HCEC 1CT (cell line): ENCODE results near the gene LYSMD2.
"Not testable (repeated sequence)": the region's sequence is repeated elsewhere in the genome, so short reads cannot be mapped to it uniquely, and the experiment has no call there.

ENCODE experiments used
- DNase-seq: peaks from one replicate; pipeline ENCODE4 v3.0.0-alpha.2; 2017

Gene LYSMD2, protein sequence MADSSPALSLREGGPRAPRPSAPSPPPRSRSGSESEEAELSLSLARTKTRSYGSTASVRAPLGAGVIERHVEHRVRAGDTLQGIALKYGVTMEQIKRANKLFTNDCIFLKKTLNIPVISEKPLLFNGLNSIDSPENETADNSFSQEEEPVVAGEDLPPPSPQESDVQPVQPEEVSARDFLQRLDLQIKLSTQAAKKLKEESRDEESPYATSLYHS

DNA sequence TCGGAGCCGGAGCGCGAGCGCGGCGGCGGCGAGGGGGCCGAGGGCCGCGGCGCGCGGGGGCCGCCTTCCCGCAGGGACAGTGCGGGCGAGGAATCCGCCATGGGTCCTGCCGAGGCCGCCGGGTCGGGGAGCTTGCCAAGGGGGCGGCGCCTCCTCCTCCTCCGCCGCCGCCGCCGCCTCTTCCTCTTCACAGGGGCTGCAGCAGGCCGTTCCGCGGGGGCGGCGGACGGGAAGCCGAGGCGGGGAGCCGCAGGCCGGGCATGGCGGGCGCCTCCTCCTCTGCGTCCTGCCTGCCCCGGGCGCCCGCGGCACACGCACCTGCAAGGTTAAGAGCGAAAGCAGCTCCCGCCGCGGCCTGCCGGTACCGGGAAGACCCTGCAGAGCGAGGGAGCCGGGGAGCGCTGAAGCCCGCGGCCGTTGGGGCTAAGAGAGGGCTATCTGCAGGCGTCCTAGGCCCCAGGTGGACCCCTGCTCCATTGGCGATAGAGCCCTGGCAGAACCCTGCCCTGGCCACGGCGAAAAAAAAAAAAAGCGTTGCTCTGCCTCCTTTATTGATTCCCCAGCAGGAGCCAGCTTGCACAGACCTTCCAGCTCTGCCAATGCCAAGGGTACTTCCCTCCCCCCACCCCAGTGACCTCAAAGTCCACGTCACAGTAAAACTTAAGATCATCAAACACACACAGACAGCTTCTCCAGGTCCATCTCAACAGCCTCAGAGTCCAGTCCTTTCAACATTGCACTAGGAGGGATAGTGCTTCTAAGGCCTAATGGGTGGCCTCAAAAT is at the start of gene LYSMD2:
LYSMD2 (minus strand) TSS at position 134 of the 784 bp plus-strand sequence; CDS start at position 101, 33 bp downstream.
- peak; percentile 57 for DNase-seq

DNA sequence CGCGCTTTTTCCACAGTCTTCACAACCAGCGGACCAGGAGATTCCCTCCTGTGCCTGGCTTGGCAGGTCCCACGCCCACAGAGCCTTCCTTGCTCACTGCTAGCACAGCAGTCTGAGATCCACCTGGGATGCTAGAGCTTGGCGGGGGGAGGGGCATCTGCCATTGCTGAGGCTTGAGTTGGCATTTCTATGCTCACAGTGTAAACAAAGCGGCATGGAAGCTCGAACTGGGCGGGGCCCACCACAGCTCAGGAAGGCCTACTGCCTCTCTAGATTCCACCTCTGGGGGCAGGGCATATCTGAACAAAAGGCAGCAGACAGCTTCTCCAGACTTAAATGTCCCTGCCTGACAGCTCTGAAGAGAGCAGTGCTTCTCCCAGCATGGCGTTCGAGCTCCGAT is 49.7 kb upstream of the LYSMD2 start:
- not testable (repeated sequence) for DNase-seq

DNA sequence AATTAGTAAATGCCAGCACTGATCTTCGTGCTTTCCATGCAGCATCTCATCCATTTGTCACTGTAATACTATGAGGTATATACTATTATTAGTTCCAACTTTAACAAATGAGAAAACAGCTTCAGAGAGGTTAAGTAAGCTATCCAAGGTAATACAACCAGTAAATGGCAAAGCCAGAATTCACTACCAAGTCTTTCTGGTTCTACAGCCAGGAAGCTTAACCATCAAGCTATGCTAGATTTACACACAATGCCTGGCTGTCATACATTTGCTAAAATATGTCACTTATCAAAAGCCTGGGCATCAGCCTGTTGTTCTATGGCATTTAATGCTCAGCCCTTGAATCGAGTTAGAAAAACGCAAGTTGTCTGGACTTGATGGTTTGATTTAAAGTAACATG is 46.5 kb upstream of the LYSMD2 start:
- DNase-seq, result no peak

DNA sequence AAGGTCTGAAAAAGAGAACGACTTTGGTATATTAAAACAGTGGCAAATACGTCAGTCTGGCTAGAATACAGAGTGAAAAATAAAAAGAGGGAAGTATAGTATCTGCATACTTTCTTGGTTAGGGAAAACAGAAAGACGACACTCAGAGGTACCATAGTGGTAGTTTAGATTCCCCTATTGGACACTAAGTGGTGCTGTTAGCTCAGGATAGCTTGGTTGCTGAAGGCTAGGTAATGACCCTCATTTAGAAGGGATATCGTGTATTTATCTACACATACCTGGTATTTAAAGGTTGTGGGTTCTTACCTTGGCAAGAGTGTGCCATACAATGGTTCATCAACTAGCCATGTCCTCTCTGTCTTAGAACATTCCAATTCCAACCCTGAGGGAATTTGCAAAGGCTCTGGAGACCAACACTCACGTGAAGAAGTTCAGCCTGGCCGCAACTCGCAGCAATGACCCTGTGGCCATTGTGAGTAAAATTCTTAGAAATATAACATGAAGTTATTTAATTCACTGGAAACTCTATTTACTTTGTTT is 45.0 kb upstream of the LYSMD2 start:
- no peak for DNase-seq

DNA sequence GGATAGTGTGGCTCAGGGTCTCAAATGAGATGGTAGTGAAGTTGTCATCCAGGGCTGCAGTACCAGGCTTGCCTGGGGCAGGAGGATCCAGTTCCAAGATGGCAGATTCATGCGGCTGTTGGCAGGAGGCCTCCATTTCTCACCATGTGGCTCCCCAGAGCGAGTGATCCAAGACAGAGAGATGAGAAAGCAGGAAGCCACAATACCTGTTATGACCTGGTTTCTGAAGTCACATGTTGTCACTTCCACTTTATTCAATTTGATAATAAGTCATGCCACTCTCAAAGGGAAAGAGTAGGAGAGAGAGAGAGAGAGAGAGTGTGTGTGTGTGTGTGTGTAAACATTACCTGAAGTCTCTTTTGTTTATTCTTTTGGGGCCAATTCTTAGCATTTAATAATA is 44.1 kb upstream of the LYSMD2 start:
- no peak for DNase-seq

DNA sequence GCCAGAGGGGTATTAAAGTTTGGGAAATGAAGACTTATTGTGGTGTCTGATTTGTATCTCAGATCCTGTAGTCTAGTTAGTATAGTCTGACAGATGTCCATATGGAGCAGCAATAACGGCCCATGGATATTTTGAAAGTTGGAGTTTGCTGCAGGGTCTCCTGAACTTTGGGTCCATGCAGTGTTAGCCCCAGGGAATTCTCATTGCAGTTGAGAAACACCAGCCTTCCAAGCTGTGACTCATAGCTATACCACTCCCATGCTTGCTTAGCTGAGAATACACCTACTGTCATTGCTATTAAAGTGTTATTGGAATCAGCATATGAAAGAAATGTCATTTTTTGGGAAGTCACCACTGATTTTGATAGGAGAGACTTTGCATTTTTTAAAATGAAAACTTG is 43.2 kb upstream of the LYSMD2 start:
- no peak for DNase-seq

DNA sequence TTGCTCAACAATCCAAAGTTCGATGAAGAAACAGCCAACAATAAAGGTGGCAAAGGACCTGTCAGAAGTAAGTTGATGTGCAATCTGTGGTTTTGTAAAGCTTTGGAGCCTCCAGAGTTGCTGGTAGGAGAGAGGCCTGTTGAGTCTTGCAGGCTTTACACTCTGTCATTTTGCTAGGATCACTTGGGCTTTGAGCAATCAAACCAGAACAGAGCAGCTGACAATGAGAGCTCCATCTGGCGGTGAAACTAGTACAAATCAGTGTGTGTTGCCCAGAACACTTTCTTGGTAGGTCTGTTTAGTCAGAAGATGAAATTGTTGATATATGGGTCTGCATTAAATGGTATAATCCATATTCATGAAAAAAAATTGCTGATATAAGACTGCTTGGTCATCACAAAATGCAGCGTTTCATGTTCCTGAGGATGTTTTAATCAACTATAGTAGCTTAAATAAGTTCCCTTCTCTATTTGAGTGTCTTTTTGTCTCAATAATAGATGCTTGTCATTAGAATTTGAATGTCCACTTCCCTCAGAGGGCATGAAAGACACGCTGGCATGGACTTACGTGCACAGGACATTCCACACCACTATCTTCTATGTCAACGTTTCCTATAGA is 39.6 kb upstream of the LYSMD2 start:
- DNase-seq, result peak; percentile 73

DNA sequence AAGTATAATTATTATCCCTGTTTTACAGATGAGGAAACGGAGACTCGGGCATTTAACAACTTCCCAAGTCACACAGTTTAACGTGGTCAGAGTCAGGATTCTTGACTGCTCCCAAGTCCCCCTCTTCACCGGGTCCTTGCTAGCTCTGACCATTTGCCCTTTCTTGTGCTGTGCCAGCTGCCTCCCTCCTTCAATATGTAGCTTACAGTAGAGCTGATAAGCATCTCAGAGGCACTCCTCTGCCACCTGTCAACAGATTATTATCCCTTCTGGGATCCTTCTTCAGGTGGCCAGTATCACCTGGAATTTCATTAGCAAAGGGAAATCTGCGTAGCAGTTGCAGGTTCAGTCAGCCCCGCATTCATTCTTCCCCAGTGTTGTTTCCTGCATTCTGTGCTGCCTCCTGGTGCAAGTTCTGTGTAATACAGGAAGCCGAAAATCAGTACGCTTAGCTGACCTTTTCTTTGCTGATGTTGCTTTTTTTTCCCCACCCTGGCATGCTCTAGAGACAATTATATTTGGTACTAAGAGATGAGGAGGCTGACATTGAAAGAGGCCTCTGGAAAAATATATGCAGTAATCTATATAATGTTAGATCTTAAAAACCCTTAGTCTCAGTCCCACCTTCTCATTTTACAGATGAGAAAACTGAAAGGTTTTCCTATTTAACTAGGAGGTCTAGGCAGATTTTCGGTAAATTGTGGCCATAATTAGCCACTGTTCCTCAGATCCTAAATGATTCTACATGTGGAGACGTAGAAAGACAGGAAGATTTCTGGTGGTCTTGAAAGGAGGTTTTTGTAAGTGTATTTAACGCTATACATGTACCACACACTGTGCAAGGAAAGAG is 38.7 kb upstream of the LYSMD2 start:
- peak; percentile 34 for DNase-seq

DNA sequence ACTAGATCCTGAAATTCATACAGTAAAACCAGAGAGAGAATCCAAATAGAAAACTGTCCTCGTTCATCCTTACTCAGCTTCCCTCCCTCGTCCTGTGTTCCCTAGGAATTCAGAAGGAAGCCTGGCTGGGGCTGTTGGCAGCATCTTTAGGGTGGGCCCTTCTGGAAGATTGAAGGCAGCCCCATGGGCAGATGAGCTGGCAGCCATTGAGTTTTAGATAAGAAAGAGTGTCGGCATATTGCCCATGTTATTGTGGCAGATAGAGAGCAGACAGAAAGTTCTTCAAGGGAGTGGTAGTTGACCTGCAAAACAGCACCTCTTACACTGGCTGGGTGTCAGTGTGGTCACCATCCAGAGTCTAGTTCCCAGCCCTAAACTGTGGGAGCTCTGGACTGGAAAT is 37.5 kb upstream of the LYSMD2 start:
- no peak for DNase-seq

DNA sequence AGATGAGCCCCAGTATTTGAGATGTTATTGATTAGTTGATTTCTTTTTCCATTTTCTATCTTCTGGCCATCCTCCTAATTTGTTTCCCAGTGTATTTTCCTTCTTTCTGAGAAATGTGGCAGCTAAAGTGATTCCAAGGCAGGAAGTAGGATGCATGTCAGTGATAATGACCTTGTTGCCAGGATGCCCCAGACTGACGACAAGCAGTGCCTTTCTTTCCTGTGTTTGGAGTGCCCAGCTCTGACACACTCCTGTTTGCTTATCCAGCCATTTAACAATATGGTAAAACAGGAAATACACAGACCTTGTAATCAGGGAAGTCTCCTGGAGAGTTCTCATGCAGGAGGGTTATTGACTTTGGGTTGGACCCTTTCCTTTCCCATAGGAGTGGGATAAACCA is 34.3 kb upstream of the LYSMD2 start:
- DNase-seq, result no peak

DNA sequence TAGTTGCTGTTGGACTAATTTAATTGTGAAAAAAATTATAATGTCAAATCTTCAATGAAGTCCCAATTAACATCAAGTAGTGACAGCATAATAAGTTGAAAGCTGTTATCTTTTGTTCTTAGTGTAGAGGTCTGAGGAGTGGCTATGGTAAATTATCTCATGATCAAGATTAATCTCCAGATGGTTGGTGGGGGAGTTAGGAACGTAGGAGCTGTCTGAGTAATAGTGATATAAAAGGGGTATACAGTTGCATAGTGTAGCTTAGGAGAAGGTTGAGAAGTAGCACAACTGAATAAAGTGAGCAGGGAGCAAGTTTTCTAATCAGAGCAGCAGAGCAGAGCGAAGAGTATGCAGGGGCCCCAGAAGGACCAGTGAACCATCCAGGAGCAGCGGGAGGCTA is 33.4 kb upstream of the LYSMD2 start:
- DNase-seq, result no peak

DNA sequence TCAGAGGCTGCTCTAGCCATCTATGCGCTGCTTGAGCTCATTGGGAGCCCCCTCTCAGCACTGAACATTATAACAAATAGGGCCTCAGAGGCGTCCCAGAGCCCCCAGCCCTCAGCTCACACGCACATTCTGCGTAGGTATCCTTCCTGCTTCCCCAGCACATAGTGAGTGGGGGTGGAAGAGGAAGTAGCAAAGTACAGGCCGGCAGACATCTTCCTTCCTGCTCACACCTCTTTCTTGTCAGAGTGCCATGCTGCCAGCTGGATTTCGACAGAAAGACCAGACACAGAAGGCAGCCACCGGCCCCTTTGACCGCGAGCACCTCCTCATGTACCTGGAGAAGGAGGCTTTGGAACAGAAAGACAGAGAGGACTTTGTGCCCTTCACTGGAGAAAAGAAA is 30.6 kb upstream of the LYSMD2 start:
- DNase-seq, result no peak

DNA sequence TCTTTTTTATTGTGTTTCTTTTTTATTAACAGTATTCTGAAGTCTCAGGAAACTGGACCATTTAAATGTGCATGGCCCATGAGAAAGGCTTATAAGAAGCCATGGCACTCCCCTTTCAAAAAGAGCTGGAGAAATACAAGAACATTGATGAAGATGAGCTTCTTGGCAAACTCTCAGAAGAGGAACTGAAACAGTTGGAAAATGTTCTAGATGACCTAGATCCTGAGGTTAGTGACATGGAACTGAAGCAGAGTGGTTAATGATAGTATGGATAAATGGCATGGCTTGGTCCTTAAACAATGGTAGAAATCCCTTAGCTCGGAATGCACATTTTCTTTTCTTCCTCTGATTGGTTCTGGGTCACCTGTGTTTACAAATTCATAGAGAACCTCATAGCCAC is 28.9 kb upstream of the LYSMD2 start:
- DNase-seq, result no peak

DNA sequence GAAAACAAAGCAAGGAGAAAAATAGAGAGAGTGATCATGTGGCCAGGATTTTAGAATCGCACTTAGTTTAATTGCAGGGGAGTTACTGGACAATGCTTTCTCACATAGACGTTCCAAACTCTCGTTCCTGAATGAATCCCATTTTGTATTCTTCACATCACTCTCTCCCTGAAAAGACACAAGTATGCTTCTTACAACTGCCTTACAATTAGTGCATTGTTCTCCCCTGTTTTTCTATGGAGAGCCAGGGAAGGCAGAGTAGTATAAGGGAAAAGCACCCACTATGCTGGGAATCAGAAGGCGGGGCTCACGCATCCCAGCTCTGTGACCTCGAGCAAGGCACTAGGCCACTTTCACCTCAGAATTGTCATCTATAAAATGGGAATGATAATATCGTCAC is 28.3 kb upstream of the LYSMD2 start:
- DNase-seq, result no peak

DNA sequence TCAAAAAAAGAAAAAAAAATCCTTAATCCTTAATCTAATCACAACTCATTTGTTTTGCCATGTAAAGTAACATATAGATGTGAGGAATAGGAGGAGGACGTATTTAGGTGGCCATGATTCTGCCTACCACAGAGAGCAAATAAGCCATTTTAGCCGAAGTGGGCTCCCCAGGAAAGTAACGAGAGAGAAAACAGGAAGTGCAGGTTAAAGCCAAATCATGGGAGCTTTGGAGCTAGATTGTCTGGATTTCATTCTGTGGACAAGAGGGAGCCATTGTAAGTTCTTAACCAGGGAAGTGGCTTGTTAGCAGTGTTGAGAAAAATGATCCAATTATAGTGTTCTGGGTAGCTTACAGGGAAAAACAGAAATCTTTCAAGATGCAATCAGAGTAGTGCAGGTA is 23.4 kb upstream of the LYSMD2 start:
- DNase-seq, result no peak

DNA sequence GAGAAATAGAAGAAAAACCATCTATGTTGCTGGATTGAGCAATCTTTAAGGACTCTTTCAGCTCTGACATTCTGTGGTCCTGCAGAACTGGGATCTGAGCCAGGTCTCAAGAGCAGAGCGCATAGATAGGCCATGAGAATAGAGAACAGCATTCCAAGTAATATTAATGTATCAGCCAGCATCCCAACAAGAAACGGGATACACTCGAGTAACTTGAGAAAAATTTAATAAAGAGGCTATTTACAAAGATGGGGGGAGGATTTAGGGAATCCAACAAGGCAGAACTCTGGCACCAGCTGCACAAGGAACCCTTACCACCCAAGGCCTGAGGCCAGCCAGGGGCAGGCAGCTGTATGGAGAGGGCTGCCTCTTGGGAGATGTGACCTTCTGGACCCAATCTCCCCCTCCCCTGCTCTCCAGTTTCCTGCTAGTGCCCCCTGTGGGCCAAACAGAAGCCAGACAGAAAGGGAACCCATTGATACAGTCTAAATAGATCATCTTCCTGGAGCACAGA is 22.2 kb upstream of the LYSMD2 start:
- peak; percentile 94 for DNase-seq

DNA sequence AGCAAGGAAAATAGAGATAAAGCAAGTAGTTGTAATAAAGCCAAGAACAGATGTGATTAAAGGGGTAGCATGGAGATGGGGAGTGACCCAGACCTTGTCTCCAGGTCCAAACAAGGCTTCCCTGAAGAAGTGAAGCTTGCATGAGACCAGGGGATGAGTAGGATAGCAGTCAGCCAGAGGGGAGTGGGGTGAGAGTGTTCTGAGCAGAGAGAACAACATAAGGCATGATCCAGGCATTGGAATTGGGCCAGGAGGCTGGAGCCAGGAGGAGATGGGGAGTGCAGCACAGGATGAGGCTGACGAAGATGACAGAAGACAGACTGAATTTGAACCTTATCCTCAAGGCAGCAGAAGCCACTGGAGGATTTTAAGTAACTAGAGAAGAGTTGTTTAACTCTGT is 21.2 kb upstream of the LYSMD2 start:
- peak; percentile 82 for DNase-seq

DNA sequence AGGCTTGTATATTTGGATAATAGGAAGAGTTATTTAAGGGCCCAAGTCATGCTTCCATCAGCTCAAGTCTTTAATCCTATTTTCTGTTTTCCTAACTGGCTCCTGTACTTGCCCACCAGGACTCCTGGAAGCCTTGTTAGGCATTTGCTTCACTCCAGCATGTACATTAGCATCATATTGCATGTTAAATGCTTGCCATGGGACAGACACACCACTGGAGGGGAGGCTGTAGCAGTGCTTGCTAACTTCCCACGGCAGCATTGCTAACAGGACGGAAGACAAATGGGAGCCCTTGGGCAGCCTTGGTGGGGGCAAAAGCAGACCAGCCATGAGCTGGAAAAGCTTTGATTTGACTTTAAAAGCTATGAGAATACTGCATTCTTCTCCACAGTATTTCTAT is 20.0 kb upstream of the LYSMD2 start:
- DNase-seq, result no peak

DNA sequence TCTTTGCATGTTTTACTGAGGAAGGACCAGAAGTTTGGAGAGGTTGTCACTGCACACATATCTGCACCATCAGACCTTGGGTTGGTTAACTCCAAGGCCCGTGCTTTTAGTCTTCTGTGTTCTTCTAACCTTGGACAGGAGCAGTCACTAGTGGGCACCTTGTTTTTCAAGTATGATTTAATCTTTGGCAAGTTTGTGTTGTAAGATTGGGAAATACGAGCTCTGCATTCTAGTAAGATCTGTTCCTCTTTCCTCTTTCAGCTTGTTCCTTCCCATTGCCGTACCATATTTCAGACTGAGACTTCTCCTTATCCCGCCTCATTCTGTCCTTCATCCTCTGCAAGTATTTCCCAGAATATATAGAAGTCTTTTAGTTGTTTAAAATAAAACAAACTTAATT is 19.0 kb upstream of the LYSMD2 start:
- DNase-seq, result no peak

DNA sequence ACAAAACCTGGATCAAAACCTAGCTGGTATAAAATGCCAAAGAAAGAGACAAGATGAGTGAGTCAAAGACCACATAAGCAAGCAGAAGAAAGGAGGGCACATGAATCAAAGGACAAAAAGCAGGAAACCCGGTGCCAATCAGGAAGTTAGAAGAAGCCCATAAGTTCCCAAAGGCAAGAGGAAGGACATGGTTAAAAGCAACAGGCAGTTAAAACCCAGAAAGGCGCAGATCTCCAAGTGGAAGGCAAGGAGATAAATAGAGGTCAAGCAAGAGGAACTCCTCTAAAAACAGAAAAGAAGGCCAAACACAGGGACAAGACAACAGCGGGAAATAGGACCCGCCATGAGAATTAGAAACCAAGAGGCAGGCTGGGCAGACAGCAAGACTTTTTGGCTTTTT is 18.3 kb upstream of the LYSMD2 start:
- no peak for DNase-seq

DNA sequence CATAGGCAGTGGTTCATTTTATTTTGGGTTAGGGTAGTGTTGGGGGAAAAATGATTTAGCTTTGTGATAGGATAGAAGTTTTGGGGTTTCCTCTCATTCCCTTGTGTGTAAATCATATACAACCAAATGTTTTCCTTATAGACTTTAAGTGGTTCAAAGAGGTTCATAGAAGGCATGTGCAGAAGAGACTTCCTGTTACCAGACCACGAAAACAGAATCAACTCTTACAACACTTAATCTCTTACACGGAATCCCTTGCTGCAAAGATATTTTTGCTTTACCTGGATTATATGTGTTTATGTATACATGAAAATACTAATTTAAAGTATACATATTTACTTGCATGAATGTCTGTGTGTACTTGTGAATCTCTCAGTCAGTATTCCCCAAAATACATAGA is 16.8 kb upstream of the LYSMD2 start:
- no peak for DNase-seq

DNA sequence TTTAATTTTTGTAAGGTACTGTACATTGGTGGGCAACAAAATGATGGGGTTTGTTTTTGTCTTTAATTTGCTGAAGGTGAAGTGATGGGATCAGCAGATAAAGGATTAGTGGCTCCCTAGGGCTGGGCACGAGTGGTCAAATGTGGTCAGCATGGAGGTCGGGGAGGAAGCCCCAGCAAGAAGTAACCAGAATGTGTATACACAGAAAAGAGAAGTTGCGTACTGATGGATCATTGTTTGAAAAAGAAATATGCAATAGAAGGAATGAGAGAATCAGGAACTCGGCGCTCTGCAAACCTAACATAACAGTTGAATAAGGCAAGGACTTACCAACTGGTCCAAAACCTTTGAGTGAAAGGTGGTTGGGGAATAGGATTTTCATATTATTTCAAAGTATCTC is 15.4 kb upstream of the LYSMD2 start:
- no peak for DNase-seq
